Measurements from ENCODE around the gene SLK.

SLK gene

GRCh38 chr10:104035194-104036068, 68.5 kb downstream of the SLK start:
- no peak for DNase-seq

DNA sequence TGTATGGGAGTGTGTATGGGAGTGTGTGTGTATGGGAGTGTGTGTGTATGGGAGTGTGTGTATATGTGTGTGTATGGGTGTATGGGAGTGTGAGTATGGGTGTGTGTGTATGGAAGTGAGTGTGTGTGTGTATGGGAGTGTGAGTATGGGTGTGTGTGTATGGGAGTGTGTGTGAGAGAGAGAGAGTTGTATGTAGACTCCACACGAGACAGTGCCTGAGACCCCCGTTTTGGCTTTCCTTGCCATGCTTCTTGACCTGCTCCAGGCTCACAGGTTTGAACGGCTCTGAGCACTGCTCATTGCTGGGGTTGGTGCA, 69.1 kb downstream of the SLK start:
- DNase-seq = no peak

GRCh38 chr10:104036518-104037260, 69.7 kb downstream of the SLK start:
- no peak for DNase-seq

- DNase-seq = peak; percentile 42 to 80
Measured at GRCh38 chr10:104037261-104037951, 70.5 kb downstream of the SLK start.

GRCh38 chr10:104038537-104038936, 71.6 kb downstream of the SLK start:
- no peak for DNase-seq

- no peak for DNase-seq
Measured at GRCh38 chr10:104038958-104039752, 72.2 kb downstream of the SLK start.

DNA sequence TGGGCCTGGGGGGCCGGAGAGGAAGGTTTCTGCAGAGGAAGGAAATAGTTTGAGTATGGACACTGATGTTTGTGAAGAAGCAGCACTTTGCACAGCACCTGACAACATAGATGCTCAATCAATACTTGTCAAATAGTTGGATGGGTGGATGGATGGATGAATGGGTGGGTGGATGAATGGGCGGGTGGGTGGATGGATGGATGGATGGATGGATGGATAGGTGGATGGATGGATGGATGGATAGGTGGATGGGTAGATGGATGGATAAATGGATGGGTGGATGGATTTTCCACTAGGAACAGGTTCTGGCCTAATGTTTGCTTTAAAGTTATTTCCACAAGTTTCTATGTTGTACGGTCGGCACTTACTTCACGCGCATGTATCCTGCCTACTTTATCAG, 73.4 kb downstream of the SLK start:
- DNase-seq = no peak

DNA sequence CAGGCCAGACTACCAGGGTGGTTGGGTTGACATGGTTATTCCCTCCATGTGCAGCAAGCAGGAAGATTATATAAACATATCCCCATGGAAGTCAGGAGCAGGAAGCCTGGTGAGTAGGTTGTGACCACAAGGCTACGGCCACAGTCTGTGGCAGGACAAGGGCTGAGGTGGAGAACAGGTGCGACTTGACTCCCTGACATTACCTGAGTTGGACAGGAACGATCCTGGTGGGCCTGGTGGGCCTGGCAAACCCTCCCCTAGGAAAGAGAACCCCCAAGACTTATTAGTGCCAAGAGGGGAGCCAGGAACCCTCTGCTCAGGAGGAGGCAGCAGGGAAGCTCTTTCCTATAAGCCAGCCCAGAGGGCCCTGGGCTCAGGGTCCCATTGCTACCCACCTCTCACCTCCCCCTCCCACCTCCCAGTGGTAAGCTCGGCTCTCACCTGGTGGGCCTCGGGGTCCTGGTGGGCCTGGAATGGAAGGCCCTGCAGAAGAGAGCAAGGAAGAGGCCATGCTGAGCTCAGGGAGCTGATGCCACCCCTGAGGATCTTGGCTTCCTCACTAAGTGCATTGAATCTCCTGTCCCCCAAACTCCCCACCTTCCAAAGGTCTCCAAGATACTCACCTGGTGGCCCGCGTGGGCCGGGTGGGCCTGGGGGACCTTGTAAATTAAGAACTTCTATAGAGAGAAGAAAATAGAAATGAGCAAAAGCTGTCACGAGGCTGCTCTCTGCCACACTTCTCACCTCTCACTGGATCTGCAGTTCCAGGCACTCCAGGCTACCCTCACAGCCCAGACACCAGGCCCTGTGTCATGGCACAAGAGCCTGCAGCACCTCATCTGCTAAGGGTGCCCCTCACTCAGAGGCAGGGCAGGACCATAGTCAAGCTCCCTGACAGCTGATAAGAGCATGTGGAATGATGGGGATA, 74.2 kb downstream of the SLK start:
- no peak for DNase-seq

GRCh38 chr10:104041891-104042535, 75.1 kb downstream of the SLK start:
- no peak for DNase-seq

GRCh38 chr10:104043185-104043830, 76.4 kb downstream of the SLK start:
- no peak for DNase-seq

DNA sequence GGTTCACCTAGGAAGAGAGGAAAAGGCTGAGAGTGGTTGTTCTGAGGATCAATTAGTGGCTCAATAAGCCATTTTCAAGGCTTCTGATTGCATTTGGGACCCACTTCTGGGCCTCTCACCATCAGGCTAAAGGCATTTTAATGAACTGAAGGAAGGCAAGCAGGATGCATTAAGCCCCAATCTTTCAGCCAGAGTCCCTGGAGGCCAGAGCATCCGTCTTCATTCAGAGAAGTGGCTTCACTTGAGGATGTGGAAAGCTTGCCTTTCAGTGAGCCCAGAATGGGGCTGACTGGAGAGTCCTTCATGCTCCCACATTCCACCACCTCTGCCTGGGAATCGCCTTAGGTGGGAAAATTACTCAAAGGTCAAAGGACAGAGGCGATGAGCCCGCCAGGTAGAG, 76.9 kb downstream of the SLK start:
- no peak for DNase-seq

DNA sequence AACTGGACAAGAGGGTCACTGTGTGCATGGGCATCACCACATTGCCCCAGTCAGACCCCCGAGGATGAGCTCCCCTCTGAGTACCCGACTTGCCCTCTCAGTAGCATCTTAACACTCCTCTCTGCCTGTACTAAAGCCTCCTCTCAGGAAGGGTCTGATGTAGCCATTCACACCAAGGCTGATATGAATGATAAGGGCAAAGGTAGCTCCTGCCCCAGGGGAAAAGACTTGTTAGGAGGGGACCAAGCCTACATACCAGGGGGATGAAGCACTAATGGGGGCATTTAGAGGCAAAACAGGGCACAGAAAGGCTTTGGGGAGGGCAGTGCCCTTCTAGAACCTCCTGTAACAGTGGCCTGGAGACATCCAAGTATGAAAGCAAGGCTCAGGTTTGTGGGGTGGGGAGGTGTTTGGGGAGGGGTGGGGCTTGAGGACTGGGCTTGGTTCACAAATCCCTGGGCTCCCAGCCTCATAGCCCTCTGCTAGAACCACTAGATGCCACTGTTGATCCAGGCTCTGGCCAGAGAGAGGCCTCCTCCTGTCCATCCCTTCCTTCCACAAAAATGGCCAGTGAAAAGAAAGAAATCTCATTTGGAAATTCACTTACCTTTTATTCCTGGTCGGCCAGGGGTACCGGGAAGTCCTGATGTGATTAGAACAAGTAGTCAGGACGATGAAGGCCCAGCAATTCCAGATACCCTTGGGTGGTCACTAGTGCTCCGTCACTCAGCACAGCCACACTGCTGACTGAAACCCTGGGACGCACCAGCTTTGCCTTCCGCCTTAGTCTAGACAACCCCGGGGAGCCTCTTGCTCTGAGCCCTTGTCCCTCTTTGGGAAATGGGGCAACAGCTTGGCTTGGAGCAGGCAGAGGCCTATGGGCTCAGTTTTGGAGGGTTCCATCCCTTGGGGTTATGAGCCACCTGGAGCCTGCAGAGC, 78.5 kb downstream of the SLK start:
- DNase-seq = peak in 1 of 2 experiments; percentile 7

DNA sequence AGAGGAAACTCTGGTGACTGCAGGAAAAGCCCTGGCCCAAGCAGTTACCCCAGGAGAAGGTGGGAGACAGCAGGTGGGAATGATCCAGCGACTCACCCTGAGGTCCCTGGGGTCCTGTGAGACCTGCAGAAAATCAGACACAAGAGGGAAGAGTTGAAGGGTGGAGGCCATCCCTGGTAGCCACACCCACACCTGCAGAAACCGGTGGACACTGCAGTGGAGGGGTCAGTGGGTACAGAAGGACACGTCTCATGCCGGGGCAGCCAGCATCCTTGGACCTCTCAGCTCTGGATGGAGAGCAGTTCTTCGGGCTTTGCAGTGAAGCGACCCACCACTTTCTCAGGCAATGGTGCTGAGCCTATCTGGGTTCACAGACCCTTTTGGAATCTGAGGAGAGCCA, 79.7 kb downstream of the SLK start:
- no peak for DNase-seq

GRCh38 chr10:104049504-104050250, 82.7 kb downstream of the SLK start:
- DNase-seq = no peak

DNA sequence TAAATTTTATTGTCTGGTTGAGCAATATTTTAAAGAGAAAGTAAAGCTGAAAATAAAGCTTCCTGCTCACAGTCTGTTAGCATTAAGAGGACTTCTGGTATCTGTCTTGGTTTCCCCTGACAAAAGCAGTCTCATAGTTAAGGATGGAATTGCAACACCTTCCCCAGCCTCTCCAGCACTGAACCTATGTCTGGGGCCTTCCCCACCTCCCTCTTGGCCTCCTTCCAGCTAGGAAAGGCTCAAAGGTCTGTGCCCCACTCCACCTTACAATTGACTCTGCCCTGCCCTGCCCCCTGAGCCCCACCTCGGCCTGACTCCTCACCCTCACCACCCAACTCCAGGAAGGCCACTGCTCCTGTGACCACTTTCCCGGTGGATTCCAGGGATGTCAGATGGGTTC, 85.5 kb downstream of the SLK start:
- no peak for DNase-seq

DNA sequence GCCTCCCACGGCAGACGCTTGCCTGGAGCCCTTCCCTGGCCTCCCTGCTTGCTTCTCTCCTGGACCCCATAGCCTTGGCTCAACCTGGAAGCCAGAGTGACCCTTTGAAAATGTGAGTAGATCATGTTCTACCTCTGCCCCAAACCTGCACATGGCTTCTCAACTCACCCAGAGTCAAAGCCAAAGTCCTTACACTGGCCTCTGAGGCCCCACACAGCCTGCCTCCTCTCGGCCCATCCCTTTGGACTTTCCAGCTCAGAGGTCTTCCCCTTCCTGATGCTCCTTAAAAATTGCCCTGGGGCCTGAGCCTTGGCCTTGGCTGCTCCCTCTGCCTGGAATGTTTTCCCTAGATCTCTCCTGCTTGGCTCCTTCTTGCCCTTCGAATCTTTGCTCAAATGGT, 86.3 kb downstream of the SLK start:
- no peak for DNase-seq

- DNase-seq = no peak
Measured at GRCh38 chr10:104054430-104054829, 87.5 kb downstream of the SLK start.

DNA sequence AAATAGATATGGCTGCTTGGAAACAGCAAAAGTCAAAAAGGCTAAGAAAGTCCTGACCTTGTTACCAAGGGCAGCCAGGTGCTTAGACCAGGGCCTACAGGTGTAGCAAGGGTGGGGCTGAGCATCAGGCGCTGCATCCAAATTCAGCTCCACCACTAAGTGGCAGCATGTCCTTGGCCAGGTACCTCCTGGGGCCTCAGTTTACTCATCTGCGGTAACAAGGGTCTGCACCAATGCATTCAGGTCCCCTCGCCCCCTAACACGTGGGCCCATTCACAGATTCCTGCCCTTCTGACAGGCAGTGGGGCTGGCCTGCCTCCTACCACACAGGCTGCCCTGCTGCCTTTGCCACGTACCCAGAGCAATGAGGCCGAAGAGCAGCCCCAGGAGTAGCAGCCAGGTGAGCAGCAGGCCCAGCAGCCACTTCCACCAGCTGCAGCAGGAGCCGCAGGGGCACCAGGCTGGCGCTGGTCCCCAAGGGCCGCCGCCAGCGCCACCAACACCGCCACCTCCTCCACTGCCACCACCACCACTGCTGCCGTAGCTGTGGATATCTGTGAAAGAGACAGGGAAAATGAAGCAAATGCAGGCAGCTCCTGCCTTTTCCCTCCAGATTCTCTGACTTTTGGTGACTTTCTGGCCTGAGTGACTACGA, 89.8 kb downstream of the SLK start:
- DNase-seq = no peak

Data from NCI-H2081 (cell line).